Lower leg skin (tissue), 4 donors: Measurements from ENCODE around the gene AP5Z1. TPM values are rescaled to one million over a fixed set of nuclear protein-coding genes. Genes with fewer than 3 reads are reported as not detected.

Source experiments
- DNase-seq, 2 donors: peaks; one replicate each; pipeline ENCODE4 v3.0.0-alpha.2; 2019; ENCODE audit warnings: low spot score in 2 of 2
- H3K4me3 ChIP-seq: fragments of 200-600 bp; sonication (generic); 2 replicates; pipeline ENCODE4 v1.5.1; 2017; ENCODE audit warnings: mild to moderate bottlenecking, low read depth; ENCODE audit not compliant: poor library complexity, severe bottlenecking
- CTCF ChIP-seq, 3 donors: fragments of 450-650 bp; IDR thresholded peaks; one replicate each; pipeline ENCODE4 v1.5.1; 2016; ENCODE audit warnings: antibody characterized with exemption in 3 of 3, mild to moderate bottlenecking in 3 of 3, moderate library complexity in 2 of 3
- POLR2A ChIP-seq, 2 donors: fragments of 450-650 bp; IDR thresholded peaks; one replicate each; pipeline ENCODE4 v1.6.1; 2016 to 2017; ENCODE audit warnings: antibody characterized with exemption in 2 of 2, mild to moderate bottlenecking in 1 of 2, moderate library complexity in 1 of 2
- WGBS, 2 donors: methylation state at CpG; one replicate each; pipeline ENCODE4 v1.1.5; 2018; 5-methylcytosine and 5-hydroxymethylcytosine counted together
- intact Hi-C: fragments of 100-400 bp; cut with DNase I; formaldehyde crosslinking; loops from one replicate; pipeline ENCODE4 v1.15.0; 2023; ENCODE audit warnings: low total_unique reads
- total RNA-seq, 4 donors: library from RNA; depleted of rRNA; stranded (reverse); fragments of >200 nt; gene quantifications; one replicate each; pipeline ENCODE4 v1.1.0, GENCODE V29; 2016

The AP5Z1 gene
- total RNA-seq, 4 donors from 2014 or later, result 43.1 to 87.4 (median 61.3) TPM

- no peak for TF ChIP-seq POLR2A (IDR thresholded peaks at IDR 0.05)
- TF ChIP-seq CTCF (IDR thresholded peaks at IDR 0.05), result no peak
- no peak for DNase-seq
- WGBS, 2 donors, result 83 to 87% methylated on average over 15 of the region's 15 CpGs
- no peak overlapping the region for H3K4me3 ChIP-seq
- intact Hi-C loops, result no loop called here
These were observed 38.1 kb upstream of the AP5Z1 start for GRCh38 chr7:4737300-4737699.

GRCh38 chr7:4738711-4739527 lies 36.5 kb upstream of the AP5Z1 start:
- no peak for TF ChIP-seq CTCF (IDR thresholded peaks at IDR 0.05)
- TF ChIP-seq POLR2A (IDR thresholded peaks at IDR 0.05), result no peak
- WGBS, 2 donors, result 60 to 70% methylated on average over 23 of the region's 23 CpGs
- no peak for DNase-seq
- no peak overlapping the region for H3K4me3 ChIP-seq
- intact Hi-C loops, result no loop called here

GRCh38 chr7:4739528-4739992 lies 35.9 kb upstream of the AP5Z1 start:
- WGBS, 2 donors, result 82% methylated on average over 16 of the region's 16 CpGs
- DNase-seq, result no peak
- no peak for TF ChIP-seq CTCF (IDR thresholded peaks at IDR 0.05)
- TF ChIP-seq POLR2A (IDR thresholded peaks at IDR 0.05), result no peak
- no peak overlapping the region for H3K4me3 ChIP-seq
- intact Hi-C loops, result no loop called here

- intact Hi-C loops, result no loop called here
- H3K4me3 ChIP-seq, result no peak overlapping the region
- 95 to 97% methylated on average over 21 to 22 of the region's 22 CpGs for WGBS, 2 donors
- DNase-seq, result no peak
- TF ChIP-seq CTCF (IDR thresholded peaks at IDR 0.05) (no peak), POLR2A (IDR thresholded peaks at IDR 0.05) (no peak)
These were observed 34.6 kb upstream of the AP5Z1 start for GRCh38 chr7:4740796-4741195.

GRCh38 chr7:4742051-4742573 lies 33.3 kb upstream of the AP5Z1 start:
- DNase-seq, result no peak
- no peak overlapping the region for H3K4me3 ChIP-seq
- no peak for TF ChIP-seq CTCF (IDR thresholded peaks at IDR 0.05)
- TF ChIP-seq POLR2A (IDR thresholded peaks at IDR 0.05), result no peak
- whole genome bisulfite sequencing, 2 donors, result 91 to 92% methylated on average over 23 of the region's 23 CpGs
- intact Hi-C loops, result no loop called here
